IMR-90 (cell line): ENCODE results near the gene CFAP20.

Source experiments
- BHLHE40 ChIP-seq: fragments of 150-350 bp; IDR thresholded peaks from 2 replicates; pipeline ENCODE4 v1.6.1; 2016; ENCODE audit warnings: mild to moderate bottlenecking, low read depth, low read length
- CHD1 ChIP-seq: IDR thresholded peaks from 2 replicates; pipeline ENCODE4 v1.6.1; 2012; ENCODE audit warnings: low read depth, low read length, improper control_type of control experiment
- FOS ChIP-seq: fragments of 150-350 bp; IDR thresholded peaks from 2 replicates; pipeline ENCODE4 v1.6.1; 2016; ENCODE audit warnings: low read depth, low read length
- MAFK ChIP-seq: IDR thresholded peaks from 2 replicates; pipeline ENCODE4 v1.6.1; 2012; ENCODE audit warnings: low read depth, low read length, improper control_type of control experiment
- MAZ ChIP-seq: IDR thresholded peaks from 2 replicates; pipeline ENCODE4 v1.6.1; 2012; ENCODE audit warnings: low read depth, mild to moderate bottlenecking, low read length, improper control_type of control experiment, moderate library complexity, borderline replicate concordance
- POLR2A ChIP-seq: IDR thresholded peaks from 2 replicates; pipeline ENCODE4 v1.6.1; 2012; ENCODE audit warnings: mild to moderate bottlenecking, low read depth, low read length
- RAD21 ChIP-seq: IDR thresholded peaks from 2 replicates; pipeline ENCODE4 v1.6.1; 2012; ENCODE audit warnings: low read length, improper control_type of control experiment
- RCOR1 ChIP-seq: IDR thresholded peaks from 2 replicates; pipeline ENCODE4 v1.6.1; 2012; ENCODE audit warnings: mild to moderate bottlenecking, low read length, improper control_type of control experiment; ENCODE audit not compliant: insufficient replicate concordance
- RFX5 ChIP-seq: IDR thresholded peaks from 2 replicates; pipeline ENCODE4 v1.8.0; 2012; ENCODE audit warnings: low read depth, mild to moderate bottlenecking, low read length, moderate library complexity
- TF ChIP-seq, protein P1 (sequence below): conservative IDR thresholded peaks from 2 replicates; pipeline ENCODE4 v1.5.1; 2012; ENCODE audit warnings: mild to moderate bottlenecking, low read depth, low read length, improper control_type of control experiment
- TF ChIP-seq, protein P2 (sequence below): fragments of 150-350 bp; IDR thresholded peaks from 2 replicates; pipeline ENCODE4 v1.6.1; 2017; ENCODE audit warnings: mild to moderate bottlenecking, antibody characterized with exemption, low read length, low read depth

DNA sequence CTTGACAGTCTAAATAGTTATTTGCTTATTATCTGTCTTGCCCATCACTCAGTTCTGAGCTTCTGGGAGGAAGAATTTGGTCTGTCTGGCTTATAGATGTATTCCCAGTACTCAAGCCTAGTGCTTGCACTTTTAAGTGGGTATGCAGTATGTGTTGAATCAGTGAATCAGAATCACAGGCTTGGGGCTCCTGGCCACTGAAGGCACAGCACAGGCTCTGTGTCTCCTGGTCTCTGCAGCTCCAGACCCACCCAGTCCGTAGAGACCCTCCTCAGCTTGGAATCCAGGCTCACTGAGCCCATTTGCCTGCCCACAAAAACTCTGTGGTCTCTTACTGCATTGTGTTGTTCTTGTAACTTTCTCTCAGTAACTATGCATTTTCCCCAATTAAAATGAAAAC, 19.3 kb upstream of the CFAP20 start:
- TF ChIP-seq, protein P1, sequence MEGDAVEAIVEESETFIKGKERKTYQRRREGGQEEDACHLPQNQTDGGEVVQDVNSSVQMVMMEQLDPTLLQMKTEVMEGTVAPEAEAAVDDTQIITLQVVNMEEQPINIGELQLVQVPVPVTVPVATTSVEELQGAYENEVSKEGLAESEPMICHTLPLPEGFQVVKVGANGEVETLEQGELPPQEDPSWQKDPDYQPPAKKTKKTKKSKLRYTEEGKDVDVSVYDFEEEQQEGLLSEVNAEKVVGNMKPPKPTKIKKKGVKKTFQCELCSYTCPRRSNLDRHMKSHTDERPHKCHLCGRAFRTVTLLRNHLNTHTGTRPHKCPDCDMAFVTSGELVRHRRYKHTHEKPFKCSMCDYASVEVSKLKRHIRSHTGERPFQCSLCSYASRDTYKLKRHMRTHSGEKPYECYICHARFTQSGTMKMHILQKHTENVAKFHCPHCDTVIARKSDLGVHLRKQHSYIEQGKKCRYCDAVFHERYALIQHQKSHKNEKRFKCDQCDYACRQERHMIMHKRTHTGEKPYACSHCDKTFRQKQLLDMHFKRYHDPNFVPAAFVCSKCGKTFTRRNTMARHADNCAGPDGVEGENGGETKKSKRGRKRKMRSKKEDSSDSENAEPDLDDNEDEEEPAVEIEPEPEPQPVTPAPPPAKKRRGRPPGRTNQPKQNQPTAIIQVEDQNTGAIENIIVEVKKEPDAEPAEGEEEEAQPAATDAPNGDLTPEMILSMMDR = no peak
- TF ChIP-seq FOS = no peak
- TF ChIP-seq RAD21 = no peak
- TF ChIP-seq MAZ = no peak
- no peak for TF ChIP-seq POLR2A
- TF ChIP-seq MAFK = no peak
- TF ChIP-seq, protein P2, sequence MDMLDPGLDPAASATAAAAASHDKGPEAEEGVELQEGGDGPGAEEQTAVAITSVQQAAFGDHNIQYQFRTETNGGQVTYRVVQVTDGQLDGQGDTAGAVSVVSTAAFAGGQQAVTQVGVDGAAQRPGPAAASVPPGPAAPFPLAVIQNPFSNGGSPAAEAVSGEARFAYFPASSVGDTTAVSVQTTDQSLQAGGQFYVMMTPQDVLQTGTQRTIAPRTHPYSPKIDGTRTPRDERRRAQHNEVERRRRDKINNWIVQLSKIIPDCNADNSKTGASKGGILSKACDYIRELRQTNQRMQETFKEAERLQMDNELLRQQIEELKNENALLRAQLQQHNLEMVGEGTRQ = no peak
- no peak for TF ChIP-seq RCOR1
- TF ChIP-seq BHLHE40 = no peak
- no peak for TF ChIP-seq RFX5
- TF ChIP-seq CHD1 = no peak
